AG10803 (cell line): ENCODE data around the gene MARCHF2.
A peak's percentile ranks its signal among the peaks of the same experiment; 100 is the strongest.

Experiments used
- DNase-seq: peaks from one replicate; pipeline ENCODE4 v3.0.0; 2010; ENCODE audit warnings: low read depth
- H3K4me3 ChIP-seq: 2 replicates; pipeline ENCODE4 v1.5.1; 2011; ENCODE audit warnings: mild to moderate bottlenecking, low read length, control low read depth
- CTCF ChIP-seq: conservative IDR thresholded peaks from 2 replicates; pipeline ENCODE4 v1.5.1; 2011; ENCODE audit warnings: mild to moderate bottlenecking, low read length, control low read depth, inconsistent platforms

MARCHF2 gene

DNA sequence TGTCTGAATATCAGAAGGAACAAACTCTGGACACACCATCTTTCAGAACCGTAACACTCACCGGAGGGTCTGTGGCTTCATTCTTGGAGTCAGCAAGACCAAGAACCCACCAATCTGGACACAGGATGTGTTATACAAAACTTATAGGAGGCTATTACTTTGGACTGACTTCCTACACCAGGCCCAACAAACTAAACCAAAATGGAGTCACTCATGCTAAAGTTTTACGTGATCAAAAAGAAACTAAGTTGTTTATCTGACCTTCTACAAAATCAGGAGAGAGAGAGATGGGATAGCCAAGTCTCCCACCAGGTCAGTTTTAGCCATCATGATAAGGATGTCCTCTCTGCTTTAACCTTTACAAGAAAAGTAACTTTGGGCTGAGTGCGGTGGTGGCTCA, 26.1 kb upstream of the MARCHF2 start:
- no peak overlapping the region for H3K4me3 ChIP-seq
- no peak for TF ChIP-seq CTCF
- DNase-seq = no peak

DNA sequence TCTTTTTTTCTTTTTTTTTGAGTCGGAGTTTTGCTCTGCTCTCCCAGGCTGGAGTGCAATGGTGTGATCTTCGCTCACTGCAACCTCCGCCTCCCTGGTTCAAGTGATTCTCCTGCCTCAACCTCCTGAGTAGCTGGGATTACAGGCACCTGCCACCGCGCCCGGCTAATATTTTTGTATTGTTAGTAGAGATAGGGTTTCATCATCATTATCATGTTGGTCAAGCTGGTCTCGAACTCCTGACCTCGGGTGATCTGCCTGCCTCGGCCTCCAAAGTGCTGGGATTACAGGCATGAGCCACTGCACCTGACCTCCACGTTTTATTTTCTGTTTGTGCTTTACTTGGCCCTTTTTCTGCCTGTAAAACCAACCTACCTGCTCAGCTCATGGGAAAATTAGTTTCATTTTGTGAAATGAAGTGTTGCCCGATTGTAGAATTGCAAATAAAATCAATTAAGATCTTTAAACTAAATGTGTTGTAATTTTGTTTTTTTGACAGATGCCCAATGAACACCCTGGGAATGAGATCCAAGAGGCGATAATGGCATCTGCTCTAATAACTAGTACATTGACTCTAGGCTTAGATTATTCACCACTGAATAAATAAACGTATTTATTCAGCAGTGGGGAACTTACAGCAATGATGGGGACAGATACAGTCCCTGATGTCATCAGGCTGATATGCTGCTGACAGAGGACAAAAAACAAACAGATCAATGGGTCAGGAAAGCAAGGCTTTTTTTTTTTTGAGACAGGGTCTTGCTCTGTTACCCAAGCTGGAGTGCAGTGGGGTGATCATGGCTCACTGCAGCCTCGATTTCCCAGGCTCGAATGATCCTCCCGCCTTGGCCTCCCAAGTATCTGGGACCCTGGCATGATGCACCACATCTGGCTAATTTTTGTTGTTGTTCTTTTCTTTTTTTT, 25.2 kb upstream of the MARCHF2 start:
- no peak overlapping the region for H3K4me3 ChIP-seq
- no peak for TF ChIP-seq CTCF
- DNase-seq = no peak

DNA sequence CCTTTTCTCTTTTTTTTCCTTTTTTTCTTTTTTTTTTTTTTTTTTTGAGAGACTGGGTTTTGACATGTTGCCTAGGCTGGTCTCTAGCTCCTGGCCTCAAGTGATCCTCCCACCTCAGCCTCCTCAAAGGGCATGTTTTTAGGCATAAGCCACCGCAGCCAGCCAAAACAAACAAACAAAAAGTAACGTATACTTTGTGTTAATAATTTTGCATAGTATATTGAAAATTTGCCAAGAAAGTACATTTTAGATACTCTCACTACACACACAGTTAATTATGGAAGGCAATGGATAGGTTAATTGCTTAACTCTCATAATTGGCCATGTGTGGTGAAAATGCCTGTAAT, 24.5 kb upstream of the MARCHF2 start:
- TF ChIP-seq CTCF = no peak
- no peak for DNase-seq
- H3K4me3 ChIP-seq = no peak overlapping the region

DNA sequence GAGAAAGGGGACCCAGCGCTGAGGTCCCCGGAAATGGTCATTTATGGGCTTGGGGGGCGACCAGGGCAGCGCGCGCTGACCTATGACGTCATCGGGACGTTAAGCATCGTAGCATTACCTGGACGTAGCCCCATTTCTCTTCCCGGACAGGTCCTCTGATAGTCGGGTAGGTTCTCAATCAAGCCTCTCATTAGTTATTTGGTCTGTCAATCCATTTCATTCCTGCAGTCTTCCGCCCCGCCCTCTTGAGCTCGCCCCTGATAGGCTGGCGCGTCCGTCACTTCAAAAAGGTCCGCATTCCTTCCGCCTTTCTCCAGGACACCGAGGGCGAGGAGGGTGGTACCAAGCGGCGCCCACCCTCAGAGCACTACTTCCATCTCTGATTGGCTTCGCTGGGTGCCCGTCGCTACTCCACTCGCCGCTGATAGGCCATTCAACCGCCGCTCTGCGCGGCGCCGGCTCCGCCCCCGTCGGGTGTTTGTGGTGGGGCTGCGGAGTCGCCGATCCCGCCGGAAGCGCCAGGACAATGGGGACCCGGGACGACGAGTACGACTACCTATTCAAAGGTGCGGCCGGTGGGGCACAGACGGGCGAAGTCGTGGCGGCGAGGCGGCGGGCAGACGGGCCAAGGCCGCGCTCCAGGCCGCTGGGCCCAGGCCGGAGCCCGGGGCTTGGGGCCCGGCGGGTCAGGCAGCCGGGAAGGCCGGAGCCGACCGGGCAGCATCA, 23.1 kb upstream of the MARCHF2 start, which contains the start of gene RAB11B:
RAB11B (plus strand) TSS at position 470 of the 726 bp plus-strand sequence; CDS start at position 527, 57 bp downstream.
- peak; percentile 100 for DNase-seq
- no peak for TF ChIP-seq CTCF
- peak within 1 kb of the TSS; percentile 73 for H3K4me3 ChIP-seq

- peak; percentile 85 for DNase-seq
- TF ChIP-seq CTCF = no peak
- peak overlapping the region; percentile 73 for H3K4me3 ChIP-seq
Measured at GRCh38 chr19:8390617-8390981, 22.5 kb upstream of the MARCHF2 start.

GRCh38 chr19:8391198-8392016, 21.7 kb upstream of the MARCHF2 start:
- DNase-seq = no peak
- peak overlapping the region; percentile 43 for H3K4me3 ChIP-seq
- TF ChIP-seq CTCF = no peak
